HG02623 (cell line): ENCODE results near the gene SIGLEC1.

Experiments
- ATAC-seq: cut with Tn5 transposase; IDR thresholded peaks from one replicate; pipeline ENCODE4 v1.9.1; 2021; ENCODE audit warnings: moderate library complexity; ENCODE audit not compliant: unreplicated experiment

Gene SIGLEC1

DNA sequence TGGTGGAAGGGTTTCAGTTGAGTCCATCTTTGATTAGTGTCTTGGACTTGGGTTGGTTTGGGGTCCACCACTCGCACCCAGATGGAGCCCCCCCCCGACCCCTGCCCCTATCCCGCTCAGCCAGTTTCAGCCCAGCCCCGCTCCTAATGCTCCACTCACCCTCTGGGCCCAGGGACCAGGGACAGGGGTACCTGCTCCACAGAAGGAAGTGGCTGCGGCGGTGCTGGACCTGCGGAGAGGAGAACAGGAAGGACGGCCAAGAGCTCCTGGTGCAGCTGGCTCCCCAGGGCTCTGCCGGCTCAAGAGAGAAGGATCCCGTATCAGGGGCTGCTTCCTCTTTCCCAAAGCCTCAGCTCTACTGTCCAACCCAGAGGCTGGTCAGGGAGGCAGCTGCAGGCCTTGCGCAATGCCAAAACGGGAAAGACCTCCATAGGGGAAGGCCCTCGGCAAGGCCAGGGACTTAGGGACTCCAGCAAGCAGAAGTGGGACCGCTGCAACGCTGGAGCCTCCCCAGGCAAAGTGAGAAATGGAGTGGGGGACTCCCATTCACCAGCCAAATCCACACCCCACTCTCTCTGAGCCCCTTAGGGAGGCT lies at the start of gene SIGLEC1:
SIGLEC1 (minus strand) TSS at position 322 of the 595 bp plus-strand sequence. CDS start 5,472 bp downstream, outside the sequence.
- ATAC-seq = no peak

DNA sequence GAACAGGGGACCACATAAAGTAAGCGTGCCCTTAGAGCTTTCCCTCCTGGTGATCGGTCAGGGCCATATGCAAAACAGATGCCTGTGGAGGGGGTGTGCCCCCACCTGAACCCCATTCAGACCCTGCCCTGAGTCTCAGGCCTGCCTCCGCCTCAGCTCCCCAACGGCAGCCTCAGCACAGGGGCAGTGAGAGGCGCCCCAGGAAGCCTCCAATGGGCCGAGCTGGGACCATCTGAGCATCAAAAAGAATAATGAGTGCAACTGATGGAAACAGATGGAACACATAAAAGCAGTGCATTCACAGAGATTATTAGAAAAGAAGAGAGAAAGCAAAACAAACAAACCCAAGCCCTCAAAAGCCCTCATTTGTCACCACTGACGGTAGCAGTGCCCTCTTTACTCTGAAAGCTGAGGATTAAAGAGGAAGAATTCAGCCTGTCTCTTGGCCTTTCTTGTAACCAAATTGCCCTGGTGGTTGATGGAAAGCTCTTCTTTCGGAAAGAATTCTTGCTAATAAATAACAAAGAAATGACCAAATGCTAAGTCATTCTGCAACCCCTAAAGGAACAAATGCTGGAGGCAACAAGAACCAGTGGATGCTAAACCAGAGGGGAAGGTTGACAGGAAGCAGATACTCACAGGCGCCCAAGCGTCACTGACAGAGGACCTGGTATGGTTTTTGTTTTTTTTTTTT lies 48.4 kb upstream of the SIGLEC1 start:
- no peak for ATAC-seq

DNA sequence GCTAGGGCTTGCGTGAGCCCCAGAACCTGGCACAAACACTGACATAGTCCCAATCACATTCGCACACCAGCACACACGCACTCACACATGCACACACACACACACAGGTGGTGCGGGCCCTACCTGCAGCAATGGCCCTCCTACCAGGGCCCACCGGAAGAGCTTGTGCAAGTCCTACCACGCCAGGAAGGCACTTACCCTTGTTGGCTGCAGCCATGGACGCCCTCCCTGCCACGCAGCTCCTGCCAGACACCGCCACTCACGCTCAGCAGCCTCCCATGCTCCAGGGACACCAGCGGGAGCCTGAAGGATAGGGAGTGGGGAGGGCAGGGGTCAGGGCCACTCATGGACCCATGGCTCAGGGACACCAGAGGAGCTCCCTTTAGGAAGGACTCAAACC lies 47.5 kb upstream of the SIGLEC1 start:
- no peak for ATAC-seq

DNA sequence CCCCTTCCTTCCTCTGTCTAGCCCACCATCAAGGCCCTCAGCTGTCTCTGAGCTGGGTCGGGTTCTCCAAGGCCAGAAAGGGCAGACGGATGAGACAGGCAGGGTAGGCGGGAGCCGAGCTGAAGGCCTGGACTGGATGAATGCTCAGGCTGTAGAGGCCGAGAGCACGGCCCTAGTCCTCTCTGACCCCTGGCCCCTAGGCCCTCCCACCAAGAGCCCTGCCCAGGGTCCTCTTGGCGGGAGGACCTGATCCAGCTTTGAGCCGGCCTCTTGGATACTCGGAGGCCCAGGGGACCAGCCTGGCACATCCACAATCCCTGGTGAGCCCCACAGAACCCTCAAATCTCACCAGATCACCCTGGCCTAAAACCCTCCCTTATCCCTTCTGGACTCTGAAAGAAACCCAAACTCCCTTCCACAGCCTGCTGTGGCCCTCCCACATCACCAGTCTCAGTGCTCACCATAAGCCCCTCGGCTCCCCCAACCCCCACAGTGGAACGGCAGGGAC lies 47.0 kb upstream of the SIGLEC1 start:
- no peak for ATAC-seq

DNA sequence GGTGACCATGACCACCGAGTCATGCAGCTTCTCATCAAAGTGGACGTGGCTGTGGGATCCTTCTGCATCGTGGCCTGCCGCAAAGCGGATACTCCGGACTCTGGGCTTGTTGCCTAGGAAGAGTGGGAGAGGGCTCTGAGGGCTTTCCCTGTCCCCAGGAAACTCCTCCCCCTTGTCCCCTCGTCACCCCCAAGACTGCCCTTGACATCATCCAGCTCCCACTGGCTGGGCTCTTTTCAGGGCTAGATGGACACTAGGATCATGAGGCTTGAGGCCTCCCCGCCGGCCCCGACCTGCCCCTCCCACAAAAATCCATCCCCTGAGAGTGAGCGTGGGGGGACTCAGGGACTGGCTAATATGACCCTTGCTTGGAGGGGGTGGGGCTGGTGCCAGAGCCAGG lies 46.2 kb upstream of the SIGLEC1 start:
- ATAC-seq = no peak

DNA sequence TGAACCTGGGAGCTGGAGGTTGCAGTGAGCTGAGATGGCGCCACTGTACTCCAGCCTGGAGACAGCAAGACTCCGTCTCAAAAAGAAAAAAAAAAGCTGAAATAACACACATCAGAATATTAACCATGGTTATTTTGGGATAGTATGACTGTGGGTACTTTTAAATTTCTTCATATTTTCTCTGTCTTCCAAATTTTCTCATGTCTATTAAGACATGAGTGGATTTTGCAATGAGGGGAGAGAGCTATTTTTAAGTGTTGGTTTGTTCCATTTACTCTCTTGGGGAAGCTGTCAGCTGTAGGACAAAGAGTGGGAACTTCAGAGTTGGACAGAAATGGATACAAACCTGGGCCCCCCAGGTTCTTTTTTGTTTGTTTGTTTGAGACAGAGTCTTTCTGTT lies 44.9 kb upstream of the SIGLEC1 start:
- no peak for ATAC-seq

DNA sequence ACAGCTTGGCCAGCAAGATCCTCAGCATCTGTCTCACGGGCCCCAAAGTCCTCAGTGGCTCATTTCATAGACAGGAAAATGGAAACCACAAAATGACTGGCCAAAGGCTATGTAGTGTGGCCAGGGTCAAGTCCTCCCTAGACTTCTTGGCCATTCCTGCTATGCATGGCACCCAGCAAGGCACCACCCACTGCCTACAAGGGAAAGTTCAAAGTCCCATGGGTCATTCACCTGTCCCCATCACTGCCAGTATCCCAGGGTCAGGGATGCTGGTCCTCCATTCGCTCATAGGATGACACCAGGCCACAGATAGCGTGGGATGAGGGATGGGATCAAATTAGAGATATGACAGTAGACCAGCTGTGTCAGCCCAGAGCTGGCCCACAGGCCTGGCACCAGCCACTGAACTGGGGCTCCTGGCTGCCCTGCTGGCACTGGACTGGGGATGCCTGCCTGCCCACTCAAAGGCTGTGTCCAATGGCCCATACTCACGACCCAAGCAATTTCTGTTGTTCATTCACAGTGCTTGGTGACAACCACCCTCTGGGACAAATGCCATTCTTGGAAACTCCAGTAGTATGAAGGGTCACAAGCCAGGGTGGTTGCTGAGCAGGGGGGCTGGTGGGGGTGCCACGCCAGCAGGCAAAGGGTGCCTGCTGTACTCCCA lies 43.5 kb upstream of the SIGLEC1 start:
- ATAC-seq = no peak

DNA sequence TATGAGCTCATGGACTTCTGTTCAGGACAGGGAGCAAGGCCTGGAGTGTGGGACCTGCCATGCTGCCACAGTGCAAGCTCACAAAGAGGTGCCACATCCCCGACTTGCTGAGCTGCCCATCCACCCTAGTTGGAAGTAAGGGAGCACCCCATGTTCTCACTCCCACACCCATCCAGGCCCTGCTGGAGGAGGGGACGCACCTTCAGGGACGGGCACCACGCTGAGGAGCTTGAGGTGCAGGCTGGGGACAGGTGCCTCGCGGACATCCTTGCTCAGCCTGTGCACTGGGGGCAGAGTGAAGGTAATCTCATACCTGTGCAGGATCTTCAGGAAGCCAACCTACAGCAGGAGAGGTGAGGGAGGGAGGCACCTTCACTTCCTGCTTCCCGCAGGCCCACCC lies 42.9 kb upstream of the SIGLEC1 start:
- ATAC-seq = no peak

DNA sequence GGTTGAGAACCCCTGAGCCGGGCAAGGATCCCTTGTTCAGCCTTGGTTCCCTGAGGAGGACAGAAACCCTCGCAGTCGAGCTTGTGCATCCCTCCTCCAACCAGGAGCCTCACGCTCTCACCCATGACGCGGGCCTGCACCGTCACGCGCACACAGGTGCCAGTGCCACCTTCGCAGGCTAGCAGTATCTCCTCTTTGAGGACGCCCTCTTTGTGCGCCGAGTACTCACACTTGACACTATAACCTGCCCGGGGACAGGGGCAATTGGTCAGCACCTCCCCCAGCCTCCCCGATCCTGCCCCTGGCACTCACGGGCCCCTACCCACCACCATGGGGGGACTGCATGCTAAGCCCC lies 41.9 kb upstream of the SIGLEC1 start:
- ATAC-seq = no peak

DNA sequence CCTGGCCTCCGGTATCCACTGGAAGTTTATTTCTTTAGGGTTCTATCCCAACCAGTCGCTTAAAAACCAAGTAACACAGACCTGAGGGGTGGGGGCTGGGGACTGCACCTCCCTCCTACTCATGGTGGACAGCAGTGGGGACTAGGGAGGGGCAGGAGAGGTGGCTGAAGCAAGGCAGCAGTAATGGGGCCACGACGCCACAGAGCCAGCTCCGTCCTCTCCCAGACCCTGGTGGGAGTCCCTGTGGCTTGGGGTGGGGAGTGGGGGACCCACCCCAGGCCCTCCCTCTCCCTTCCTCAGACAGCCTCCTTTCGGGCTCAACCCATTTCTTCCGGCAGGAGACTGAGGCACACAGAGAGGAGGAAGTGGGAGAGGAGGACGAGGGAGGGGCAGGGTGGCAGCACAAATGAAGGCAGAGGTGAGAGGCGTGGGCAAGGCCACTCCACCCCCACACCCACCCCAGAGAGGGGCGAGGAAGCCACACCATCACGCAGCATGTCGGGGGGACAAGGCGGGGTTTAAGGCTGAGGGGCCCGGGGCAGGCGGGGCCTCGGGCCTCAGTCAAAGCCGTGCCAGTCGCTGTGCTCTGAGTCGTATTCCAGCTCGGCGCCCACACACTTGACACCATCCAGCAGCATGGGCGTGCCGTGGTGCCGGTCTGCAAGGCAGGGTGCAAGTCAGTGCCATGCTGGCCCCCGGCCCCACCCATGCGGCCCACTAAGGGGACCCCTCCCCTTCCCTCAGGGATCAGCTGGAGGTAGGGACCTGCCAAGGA lies 41.3 kb upstream of the SIGLEC1 start:
- ATAC-seq = no peak

DNA sequence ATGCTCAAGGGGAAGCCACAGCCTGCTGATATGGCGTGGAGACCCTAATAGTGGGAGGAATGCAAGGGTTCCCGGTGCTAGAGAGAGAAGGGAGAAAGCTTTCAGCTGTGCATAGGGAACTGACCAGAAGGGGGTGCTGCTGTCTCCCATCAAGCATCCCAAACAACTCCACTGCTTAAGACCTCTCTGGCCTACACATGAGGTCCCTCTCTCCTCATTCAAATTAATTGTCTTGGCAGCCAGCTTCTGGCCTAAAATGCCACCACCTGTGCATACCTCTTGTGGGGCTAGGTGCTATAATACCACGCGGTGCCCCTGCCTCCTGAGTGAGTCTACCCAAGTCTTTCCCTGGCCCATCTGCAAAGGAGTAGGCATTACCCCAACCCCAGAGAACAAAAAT lies 40.7 kb upstream of the SIGLEC1 start:
- no peak for ATAC-seq

DNA sequence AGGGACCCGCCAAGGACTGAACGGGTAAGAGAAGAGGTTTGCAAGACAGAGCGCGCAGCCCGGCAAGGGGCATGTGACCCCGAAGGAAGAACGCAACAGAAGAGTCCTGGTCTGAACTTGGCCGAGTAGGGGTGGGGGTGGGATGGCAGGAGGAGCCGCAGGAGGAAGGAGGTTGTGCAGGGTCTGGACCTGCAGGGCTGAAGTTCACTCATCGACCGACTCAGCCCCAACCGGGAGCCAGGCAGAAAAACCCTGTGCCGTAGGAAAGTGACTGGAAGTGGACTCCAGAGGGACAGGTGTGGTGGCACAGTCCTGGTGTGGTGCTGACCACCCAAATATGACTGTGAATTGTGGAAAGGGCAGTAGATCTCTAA lies 40.0 kb upstream of the SIGLEC1 start:
- no peak for ATAC-seq

DNA sequence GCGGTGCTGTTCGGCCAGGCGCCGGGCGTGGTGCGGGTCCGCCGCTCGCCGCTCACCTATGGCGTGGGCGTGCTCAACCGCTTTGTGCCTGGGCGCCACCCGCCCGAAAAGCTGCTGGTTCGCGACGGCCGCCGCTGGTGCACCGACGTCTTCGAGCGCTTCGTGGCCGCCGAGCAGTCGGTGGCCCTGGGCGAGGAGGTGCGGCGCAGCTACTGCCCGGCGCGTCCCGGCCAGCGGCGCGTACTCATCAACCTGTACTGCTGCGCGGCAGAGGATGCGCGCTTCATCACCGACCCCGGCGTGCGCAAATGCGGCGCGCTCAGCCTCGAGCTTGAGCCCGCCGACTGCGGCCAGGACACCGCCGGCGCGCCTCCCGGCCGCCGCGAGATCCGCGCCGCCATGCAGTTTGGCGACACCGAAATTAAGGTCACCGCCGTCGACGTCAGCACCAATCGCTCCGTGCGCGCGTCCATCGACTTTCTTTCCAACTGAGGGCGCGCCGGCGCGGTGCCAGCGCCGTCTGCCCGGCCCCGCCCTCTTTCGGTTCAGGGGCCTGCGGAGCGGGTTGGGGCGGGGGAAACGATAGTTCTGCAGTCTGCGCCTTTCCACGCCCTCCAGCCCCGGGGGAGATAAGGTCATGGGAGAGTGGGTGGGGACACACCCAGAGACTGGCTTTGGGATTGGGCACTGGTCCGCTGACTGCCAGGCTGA lies 39.4 kb upstream of the SIGLEC1 start:
- ATAC-seq = no peak

DNA sequence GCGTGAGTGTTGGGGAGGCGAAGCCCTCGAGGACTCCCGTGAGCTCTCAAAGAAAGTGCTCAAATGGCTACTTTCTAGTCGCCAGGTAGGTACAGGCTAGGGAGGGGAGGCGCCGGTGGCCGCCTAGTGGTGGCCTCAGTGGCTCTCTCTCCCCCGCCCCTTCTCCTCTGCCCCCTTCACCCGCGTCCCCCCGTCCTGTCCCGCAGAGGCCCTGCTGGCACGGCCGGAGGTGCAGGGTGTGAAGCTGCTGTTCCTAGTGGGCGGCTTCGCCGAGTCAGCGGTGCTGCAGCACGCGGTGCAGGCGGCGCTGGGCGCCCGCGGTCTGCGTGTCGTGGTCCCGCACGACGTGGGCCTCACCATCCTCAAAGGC lies 38.9 kb upstream of the SIGLEC1 start:
- no peak for ATAC-seq

DNA sequence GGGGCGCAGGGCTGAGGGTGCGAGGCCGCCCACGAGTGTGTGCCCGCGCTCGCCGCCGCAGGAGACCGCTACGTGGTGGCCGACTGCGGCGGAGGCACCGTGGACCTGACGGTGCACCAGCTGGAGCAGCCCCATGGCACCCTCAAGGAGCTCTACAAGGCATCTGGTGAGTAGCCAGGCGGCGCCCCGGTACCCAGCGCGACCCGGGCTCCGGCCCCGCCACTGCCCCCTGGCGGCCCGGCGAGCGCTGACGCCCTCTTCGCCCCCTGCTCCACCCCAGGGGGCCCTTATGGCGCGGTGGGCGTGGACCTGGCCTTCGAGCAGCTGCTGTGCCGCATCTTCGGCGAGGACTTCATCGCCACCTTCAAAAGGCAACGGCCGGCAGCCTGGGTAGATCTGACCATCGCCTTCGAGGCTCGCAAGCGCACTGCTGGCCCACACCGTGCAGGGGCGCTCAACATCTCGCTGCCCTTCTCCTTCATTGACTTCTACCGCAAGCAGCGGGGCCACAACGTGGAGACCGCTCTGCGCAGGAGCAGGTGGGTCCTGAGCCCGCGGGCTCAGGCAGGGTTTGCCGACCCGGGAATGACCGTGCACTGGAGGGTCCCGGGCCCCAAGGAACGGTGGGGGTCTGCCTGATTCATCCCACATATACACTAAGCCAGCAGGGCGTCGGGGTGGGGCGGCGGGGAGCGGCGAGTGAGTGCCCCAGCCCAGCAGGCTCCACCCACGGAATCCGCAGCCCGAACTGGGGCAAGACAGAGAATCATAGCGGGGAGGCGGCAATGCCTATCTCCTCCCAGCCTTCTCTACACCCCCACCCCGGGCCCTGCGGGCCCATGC lies 37.5 kb upstream of the SIGLEC1 start:
- no peak for ATAC-seq

DNA sequence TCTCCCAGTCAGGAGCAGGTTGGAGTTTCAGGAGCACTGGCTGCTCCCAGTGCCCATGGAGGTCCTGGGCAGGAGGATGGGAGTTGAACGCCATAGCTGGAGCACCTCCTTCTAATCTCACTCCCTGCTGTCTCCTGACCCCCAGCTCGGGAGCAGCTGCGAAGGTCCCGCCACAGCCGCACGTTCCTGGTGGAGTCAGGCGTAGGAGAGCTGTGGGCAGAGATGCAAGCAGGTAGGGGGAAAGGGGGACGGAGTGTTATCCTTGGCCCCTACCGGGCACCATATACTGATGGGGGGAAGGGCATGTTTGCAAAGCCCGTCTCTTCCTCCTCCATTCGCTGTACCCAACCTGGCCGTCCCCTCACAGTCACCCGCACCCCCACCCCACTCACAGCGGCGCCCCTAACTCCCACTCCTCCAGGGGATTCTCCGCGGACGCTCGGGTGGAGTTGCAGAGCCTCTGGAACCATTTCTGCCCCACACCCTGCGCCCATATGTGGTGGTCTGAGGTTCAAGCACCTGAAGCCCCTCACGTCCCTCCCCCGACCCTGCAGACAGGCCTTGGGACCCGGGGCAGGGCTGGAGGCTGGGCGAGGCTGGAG lies 36.8 kb upstream of the SIGLEC1 start:
- ATAC-seq = no peak

DNA sequence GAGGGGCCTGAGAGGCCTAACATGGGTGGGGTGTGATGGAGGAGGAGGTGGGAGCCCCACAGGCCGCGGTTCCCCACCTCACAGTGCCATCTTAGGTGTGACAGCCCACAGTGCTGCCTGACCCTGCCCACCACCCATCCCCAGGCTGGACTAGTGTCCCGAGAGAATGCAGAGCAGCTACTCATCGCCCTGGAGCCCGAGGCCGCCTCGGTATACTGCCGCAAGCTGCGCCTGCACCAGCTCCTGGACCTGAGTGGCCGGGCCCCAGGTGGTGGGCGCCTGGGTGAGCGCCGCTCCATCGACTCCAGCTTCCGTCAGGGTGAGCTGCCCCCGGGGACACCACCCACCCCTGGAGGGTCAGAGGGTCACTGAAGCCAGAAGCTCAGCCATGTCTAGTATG lies 35.7 kb upstream of the SIGLEC1 start:
- ATAC-seq = no peak

DNA sequence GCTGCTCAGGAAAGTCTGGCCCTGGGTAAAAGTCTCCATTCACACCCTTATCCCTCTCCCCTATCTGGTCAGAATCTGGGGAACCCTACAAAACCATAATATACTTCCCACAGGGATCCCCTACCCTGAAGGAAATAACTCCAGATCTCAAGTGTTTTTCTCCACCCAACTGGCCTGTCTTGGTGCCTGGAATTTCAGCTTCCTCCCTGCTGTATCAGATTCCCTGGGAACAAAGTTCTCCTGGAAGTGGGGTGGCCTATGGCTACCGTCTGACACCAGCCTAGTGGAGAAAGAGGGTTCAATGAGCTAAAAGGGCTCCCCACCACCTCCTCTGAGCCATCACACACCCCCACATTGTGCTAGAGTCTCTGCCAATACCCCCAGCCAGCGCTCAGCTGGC lies 35.1 kb upstream of the SIGLEC1 start:
- ATAC-seq = no peak

DNA sequence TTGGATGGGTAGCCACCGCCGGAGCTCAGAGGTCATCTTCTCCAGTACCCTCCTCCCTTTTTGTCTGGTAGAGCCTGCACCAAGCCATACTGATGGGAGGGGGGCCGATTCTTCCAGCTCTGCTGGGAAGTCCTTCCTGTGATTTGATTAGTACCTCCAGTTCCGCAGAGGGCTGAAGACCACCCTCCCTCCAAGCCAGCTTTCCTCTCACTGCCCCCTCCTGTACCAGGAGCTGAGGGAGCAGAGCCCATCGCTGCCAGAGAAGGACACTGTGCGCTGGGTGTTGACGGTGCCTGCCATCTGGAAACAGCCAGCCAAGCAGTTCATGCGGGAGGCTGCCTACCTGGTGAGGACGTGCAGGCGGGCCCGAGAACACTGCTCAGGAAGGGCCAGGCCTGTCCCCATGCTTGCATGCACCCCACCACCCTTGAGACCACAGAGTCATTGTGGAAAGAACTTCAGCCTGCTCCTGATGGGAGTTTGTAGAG lies 33.3 kb upstream of the SIGLEC1 start:
- ATAC-seq = no peak
